RPMI8226 (cell line): ENCODE data around the gene RNF207.
A peak's percentile ranks its signal among the peaks of the same experiment; 100 is the strongest.

Experiments used
- DNase-seq: peaks from one replicate; pipeline ENCODE4 v3.0.0-alpha.2; 2015

The RNF207 gene

DNA sequence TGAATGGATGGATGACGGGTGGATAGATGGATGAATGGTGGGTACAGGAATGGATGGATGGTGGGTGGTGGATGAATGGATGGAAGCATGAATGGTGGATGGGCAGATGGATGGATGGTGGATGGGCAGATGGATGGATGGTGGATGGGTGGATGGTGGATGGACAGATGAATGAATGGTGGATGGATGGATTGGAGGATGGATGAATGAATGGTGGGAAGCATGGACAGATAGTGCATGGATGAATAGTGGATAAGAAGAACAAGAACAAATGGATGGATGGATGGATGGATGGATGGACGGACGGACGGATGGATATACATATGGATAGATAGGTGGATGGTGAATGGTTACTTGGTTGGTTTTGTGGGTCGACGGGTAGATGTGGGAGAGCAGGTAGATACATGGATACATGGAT, 30.5 kb upstream of the RNF207 start:
- DNase-seq = no peak

DNA sequence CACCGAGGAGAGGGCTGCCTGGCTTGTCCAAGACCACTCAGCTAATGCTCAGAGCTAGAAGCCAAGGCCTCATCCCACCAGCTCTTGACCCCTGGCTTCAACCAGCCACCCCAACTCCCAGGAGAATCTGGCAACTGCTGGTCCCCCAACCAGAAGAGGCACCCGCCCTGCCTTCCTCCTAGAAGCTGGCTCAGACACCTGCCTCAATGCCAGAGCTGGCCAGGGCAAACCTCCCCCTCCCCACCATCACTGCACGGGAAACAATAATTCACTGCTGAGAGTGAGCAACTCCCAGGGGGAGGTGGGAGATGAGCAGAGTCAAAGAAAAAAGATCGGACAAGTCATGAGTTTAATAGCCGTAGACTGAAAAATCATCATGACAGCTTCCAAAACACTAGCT, 29.1 kb upstream of the RNF207 start:
- no peak for DNase-seq

DNA sequence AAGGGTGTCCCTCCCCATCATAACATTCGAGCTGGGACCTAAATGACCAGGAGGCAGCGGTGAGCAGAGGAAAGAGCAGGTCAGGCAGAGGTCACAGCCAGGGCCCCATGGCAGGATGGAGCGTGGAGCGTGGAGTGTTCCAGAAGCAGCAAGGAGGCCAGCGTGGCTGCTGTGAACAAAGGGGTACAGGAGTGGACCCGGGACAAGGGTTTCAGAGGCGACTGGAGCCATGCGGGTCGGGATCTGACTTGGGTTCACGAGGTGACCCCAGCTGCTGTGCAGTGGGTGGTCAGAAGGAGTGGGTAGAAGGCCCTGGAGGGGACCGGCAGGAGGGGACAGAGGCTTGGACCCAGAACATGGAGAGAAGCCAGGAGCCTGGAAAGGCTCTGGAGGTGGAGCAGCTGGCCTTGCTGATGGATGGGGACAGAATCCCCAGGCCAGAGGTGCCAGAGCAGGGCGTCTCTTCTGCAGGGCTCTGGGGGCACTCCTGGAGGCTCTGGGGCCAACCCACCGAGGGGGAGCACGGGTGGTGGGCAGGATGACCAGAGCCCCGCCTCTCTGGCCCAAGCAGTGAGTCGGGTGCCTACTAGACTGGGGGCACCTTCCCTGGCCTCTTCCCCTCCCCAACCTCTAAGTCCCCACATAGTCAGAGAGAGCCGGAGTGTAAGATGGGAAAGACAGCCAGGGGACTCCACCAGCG, 28.1 kb upstream of the RNF207 start:
- DNase-seq = no peak

DNA sequence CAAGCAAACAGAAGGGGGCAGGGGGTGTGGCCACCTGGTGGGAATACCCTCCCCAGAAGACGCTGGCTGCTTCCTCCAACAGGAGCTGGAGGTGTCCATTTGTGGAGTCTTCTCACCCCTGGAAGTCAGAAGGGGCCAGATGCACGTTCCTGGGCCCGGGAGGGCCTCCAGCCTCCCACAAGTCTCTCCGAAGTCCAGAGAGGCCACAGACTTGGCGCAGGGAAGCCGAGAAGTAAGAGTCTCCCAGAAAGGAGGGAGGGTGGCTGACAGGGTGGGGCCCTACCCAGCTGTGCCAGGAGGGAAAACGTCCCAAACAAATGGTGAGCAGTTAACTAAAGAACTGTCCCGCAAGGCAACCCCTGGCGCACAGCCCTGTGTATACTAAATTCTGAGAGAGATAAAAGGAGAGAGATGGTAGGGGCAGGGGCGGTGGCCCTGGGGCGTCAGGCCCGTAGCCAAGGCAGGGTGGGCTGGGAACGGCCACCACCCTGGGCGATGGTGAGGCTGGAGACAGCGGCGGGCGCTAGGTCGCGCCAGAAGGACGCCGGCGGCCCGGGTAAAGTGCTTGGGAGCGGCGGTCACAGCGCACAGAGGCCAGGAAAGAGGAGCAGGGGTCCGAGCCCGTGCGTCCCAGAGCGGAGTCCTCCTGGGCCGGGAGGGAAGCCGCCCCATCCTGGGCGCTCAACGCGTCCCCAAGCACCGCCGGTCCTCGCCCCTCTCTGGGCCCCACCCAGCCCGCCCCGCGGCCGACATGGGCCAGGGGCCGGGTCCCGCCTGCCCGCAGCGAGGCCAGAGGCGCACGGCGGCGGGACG, 27.0 kb upstream of the RNF207 start:
- DNase-seq = no peak

DNA sequence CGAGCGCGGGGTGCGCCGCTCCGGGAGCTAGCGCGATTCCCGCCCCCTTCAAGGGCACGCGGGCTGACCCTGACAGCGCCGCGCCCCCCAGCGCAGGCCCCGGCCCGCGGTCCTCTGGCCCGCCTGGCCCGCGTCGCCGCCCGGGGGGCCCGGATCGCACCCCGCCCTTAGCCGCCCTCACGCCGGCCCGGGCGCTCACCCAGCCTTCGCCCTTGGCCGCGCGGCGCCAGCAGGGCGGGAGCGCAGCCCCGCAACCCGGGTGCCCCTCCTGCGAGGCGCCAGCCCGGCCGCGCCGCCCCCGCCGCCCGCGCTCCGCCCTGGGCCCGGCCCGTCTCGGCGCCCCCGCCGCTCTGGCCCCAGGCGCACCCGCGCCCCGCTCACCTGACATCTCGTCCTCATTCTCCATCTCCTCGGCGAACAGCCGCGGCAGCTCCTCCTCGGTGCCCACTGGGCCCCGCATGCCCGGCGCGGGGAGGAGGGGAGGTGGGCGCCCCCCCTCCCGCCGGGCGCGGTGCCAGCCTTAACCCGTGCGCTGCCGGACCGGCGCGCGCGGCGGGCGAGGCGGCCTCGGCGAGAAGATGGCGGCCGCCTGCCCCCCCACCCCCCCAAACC, 26.2 kb upstream of the RNF207 start:
- no peak for DNase-seq

DNA sequence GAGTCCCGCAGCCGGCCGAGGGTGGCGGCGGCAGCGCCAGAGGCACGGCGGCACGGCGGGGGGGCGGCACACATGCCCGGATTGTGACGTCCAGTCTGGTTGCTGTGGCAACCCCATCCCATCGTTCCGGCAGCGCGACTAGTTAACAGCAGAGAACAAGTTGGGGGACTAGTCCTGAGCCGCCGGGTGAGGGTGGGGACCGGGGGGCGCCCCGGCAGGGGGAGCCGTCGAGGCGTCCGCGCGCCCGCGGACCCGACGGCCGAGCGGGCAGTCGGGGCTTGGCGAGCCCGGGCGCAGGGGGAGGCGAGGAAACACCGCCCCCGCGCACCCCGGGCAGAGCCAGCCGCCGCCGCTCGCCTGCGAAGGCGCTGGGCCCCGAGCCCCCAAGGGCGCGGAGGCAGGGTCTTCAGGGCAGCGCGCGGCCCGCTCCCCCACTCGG, 25.6 kb upstream of the RNF207 start, which contains the start of gene CHD5:
CHD5 (minus strand) TSS at position 54 of the 439 bp plus-strand sequence. CDS start 298 bp downstream, outside the sequence.
- DNase-seq = no peak

DNA sequence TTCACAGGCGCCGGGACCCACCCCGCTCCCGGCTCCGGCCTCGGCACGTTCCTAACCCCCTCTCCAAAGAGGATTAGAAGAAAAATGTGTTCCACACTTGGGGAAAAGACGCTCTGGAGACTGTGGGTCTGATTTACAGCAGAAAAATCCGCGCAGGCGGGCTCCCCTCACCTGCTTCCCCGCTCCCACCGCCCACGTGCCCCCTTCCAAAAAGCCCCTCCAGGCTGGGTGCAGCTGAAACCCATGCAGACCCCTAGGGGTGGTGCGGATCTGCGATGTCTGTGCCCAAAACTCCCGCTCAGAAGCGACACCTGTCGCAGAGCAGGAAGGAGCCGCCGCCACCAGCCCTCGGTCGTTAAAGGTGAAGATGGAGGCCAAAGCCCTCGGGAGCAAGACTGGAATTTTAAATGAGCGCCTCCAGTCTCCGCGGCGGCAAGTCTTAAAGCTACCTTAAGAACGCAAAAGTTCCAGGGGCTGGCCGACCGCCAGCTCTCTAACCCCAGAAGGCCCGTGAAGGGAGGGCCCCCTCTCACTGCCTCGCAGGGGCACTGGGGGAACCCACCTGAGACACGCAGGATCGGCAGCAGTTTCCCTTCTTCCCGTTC, 25.1 kb upstream of the RNF207 start:
- DNase-seq = no peak

DNA sequence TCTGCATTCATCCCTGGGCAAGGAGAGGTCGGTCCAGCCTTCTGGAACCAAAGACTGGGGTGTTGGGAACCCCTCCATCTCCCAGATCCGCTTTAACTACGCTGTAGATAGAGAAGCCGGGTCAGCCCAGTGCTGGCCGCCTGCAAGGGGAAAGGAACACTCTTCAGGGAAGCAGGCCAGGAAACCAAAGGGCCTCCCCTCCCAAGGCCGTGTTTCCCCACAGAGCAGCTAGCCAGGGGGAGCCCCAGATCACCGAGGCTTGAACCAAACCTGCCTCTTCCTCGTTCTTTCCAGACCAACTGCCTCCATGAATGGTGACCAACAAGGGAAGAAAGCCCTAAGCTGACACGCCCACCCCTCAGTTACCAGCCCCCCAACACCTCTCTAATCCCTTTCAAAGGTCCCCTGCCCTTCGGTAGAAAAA, 24.6 kb upstream of the RNF207 start:
- DNase-seq = no peak

DNA sequence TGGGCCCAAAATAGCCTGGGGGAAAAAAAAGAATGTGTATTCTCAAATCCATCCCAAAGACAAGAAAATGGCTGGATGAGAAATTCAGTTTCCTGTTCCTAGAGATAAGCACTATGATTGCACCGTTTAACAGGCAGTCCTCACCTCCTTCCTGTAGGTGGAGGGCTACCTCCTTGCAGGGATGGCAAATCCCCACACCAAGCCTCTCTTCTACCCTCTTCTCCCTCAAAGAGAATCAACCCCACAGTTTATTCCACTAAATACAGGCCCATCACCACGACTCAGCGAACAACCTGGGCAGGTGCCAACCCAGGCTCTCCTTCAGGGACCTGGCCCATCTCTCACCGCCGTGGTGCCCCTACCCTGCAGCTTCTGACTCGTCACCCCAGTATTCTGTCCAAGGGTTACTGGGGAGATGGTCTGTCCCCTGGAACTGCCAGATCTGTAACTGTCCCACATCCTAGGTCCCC, 22.4 kb upstream of the RNF207 start:
- DNase-seq = no peak

DNA sequence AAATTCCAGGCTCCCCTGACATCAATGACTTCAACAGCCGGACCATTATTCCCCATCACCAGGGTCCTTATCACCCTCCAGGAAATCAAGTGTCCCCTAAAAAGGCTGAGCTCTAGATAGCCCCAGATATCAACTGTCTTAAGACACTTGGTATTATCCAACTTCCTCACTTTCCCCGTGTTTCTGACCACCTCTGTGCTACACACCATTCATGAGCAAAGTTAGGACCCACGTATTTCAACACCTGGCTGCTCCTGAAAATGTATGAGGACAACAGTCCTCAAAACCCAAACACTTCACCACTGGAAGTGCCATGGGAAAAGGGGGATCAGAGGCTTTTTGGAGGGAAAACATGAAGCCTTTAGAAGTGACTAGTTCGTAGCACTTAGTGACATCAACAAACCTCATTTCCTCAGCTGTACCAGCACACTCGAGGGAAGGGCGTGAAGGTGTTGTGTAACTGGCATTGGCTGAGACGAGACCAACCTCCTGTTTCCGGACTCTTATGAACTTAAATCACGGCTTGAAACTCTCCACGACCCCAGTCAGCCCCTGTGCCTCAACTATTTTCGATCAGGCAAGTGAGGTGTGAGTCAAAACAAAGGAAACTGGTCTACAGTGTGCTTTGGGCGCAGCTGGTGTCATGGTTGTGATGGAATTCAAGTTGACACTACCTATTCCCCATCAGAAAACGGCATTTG, 21.7 kb upstream of the RNF207 start:
- no peak for DNase-seq

DNA sequence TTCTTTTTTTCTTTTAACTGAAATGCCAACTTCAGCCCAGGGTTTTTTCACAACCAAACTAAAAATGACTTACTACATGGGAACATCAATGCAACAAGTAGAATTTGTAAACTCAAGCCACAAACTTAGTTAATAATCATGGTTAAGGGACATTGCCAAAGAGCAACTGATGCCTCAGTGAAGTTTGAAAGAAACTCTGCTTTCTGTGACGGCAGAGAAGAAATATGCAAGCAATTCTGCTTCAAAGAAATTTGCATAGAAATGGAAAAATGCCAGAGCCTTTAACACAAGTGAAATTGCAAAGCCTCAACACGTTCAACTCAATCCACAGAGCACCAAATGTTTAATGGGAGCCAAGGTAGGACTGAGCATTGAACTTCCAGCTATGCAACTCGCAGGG, 20.8 kb upstream of the RNF207 start:
- DNase-seq = no peak

DNA sequence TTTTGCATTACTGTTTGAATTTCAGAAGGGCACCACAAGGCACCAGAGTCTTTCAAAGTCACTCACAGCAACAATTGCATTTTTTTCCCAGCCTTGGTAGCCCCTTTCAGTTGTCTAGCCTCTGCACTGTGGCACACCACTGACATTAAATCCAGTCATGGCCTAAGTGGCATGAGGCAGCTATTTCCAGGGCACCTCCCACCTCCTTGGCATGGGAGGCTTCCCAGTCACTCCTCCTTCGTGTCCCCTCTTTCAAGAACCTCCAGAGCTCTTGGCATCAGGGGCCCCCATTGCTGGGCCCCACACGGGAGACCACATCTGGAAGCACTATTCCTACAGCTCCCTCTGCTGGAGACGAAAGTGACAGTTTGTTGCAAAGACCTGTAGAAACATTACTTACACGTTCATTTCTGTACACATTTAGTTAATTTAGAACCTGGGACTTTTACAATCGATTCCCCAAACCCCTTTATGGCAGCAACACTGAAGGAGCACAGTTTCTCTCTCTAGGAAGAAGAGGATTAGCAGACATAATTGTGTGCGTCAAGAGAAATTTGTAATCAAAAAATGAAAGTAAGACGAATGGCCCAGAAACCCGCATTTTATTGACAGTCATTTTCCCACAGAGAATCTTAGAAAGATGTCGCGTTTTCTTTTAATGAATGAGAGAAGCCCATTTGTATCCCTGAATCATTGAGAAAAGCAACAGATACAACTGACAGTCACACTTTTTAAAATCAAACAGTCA, 20.1 kb upstream of the RNF207 start:
- DNase-seq = peak; percentile 45

DNA sequence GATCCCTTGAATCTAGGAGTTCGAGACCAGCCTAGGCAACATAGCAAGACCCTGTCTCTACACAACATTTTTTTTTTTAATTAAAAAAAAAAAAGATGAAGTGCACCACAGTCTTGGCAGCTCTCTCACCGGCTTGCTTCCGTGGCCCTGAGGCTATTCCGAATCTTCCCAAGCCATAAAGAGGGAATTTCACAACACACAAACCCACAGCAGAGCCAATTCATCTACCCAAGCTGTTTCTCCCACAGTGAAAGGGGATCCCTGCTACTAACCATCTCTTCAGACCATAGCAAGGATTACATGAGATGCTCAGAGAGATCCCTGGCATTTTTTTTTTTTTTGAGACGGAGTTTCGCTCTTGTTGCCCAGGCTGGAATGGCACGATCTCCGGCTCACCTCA, 17.5 kb upstream of the RNF207 start:
- DNase-seq = no peak

DNA sequence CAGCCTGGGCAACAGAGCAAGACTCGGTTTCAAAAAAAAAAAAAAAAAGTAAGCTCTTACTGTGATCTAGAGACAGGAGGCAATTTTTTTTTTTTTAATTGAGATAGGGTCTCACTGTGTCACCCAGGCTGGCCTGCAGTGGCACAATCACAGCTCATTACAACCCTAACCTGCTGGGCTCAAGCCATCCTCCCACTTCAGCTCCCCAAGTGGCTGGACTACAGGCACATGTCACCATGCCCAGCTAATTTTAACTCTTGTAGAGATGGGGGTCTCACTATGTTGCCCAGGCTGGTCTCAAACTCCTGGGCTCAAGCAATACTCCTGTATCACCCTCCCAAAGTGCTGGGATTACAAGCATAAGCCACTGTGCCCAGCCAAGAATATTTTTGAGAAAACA, 14.0 kb upstream of the RNF207 start:
- DNase-seq = no peak

DNA sequence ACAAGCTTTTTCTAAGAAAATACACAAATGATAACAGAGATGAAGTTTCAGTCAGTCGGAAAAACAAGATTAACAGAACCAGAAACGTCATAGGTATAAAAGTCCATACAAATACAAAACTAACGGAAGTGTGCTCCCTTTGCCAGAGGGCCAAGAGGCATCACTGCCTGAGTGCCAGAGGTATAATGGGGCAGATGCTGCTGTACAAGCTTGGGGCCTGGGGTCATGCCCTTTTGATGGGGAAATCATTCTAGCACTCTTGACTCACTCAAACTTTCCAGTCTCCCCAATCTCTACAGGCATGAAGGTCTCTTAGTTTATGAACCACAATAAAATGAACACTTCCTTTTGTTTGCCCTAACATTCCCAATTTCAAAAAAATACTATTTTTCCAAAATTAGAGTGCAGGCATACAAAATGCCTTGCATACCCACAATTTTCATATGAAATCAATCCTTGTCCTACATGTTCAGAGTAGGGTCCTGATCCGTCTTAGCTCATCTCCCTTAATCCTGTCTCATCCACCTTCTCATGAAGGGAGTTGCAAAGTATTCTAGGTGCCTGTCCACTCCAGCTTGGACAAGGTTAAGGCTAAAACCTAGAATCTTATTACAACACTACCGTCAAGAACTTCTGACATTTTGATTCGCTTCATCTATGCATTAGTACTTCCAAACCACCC, 8.0 kb upstream of the RNF207 start:
- DNase-seq = no peak

DNA sequence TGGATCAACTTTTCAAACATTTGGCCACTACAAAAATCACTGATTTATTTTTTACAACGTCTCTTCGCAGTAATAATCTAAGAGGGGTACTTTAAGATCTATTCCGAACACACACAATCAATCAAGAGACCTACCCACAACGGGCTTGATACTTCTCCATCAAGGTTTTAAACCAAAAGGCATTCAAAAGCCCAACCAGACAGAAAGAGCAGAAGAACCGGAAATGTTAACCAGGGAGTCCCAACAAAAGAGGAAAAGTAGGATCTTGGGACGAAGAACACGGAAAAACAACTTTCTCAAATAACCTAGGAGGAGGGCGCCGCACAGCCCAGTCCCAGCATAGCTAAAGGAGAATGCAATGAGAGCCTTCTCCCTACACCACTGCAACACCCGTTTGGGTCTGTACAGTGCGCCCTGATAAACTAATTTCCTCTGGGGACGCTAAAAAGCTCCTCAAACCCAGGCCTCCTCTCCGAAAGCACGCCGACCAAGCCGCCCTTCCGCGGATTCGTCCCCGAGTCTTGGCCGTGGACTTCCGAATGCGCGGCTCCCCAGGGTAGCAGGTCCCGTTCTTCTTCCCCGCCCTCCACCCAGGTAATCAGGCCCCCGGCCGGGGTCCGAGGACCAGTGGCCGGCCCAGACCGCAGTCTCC, 7.1 kb upstream of the RNF207 start:
- peak; percentile 39 for DNase-seq

DNA sequence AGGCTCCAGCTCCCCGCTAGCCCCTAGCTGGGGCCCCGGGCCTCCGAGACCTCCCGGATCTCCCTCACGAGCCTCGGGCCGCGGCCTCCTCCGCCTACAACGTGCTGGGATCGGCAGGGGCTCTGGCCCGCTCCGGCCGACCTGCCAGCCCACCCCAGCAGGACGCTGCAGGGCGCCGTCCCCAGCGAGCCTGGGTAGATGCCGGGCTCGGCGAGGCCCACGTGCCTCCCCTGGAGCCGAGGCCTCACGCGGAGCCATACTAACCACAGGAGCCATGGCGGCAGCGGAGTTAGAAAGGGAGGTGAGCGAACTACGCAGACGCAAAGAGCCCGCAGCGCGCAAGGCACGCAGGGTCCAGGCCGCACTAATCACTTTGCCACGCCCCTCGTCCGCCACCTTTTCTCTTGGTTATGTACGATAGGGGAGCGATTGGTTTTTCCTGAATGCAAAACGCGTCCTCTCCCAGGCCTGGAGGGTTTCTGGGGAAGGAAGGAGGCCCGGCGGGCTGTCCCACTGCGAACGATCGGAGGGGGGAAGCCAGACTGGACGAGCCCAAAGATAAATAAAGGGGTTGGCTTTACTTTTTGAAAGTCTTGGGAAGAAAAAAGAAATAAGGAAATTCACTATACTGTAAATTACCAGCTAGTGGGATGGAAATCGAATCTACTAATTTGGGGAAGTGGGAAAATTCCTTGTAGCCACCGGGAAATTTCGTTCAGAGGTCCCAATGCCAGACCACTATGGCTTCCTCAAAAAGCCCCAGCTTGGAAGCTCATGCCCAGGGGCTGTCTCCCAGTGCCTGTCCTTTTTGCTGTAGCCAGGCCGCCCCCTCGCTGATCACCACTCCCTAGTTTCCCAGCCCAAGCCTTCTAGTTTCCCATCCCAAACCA, 6.4 kb upstream of the RNF207 start, which contains the start of gene RPL22:
RPL22 (minus strand) TSS at position 298 of the 890 bp plus-strand sequence; CDS start at position 276, 22 bp downstream.
- peak; percentile 100 for DNase-seq

DNA sequence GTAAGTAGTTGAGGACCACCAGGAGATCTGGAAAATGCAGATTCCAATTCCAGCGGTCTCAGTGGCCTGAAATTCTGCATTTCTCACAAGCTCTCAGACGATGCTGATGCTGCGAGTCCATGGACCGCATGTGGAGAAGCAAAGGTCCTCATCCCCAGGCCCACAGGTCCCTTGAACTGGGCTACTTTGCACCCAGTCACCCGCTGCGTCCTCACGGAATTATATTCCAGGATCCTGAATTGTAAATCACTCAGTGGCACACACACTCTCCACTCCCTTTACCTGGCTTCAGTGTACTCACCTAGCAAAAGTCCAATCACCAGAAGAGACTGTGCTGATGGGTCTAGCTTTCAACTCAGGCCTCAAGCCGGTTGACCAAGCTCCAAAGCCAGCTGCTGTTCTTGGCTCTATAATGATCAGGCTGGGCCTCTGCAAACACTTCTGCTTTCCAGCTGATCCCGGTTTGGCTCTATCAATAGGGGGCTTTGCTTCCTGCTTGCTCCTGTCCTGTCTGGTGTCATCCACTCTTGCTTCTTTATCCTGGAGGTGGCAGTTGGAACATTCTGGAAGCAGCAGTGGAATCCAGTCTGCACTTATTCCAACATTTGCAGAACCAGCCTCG, 5.6 kb upstream of the RNF207 start:
- DNase-seq = no peak

DNA sequence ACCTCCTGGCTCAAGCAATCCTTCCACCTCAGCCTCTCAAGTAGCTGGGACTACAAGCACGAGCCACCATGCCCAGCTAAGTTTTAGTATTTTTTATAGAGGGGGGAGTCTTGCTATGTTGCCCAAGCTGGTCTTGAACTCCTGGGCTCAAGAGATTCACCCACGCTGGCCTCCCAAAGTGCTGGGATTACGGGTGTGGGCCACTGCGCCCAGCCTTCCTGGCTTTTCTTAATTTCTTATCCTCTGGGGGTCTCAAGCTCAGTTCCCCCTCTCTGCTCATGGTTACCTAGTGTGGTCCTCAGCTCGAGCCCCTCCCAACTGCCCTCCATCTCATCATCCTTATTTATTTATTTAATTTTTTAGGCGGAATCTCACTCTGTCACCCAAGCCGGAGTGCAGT, 3.7 kb upstream of the RNF207 start:
- no peak for DNase-seq
